ENCODE measurements around the gene ADAM19.

- TF ChIP-seq POLR2A (IDR thresholded peaks at IDR 0.05) (no peak), CTCF (IDR thresholded peaks at IDR 0.05) (no peak)
Observed at GRCh38 chr5:157456301-157456700, 119.3 kb downstream of the ADAM19 start.

Measured in Peyer's patch (tissue), 4 donors.